Measurements from ENCODE around the gene JAKMIP2. TPM values are rescaled to one million over a fixed set of nuclear protein-coding genes. Genes with fewer than 3 reads are reported as not detected.

The JAKMIP2 gene
- total RNA-seq, 1 experiment from 2014 or later = 67.4 TPM

DNA sequence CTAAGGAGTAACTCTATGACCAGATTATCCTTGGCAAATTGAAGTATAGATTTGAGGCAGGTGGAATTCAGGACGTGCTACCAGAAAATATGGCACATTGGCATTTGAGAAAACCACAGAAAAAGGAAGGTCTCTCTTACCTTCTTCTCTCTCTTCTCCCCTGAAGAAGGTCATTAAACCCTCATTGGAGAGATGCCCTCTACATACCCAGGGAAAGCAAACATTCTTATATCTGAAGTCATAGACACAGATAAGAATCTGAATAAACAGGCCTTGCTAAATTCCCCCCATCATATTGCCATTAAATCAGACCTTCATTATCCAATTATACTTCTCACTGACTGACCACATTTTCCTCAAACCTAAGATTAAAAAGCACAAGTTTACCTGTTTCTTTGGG is 31.2 kb upstream of the JAKMIP2 start:
- H3K4me1 ChIP-seq (ENCODE audit: insufficient read depth, low read length, poor library complexity, severe bottlenecking) = peaks cover 8% of the 10 kb centered on the region
- intact Hi-C loops (cut with micrococcal nuclease; ENCODE audit: unreplicated experiment) = no loop called here
- BruUV-seq (replicated peaks) = no TSS peak
- no peaks in the 10 kb centered on the region for H3K27me3 ChIP-seq (replicated peaks; ENCODE audit: insufficient read depth, low read depth, low read length, poor library complexity)
- no peak for DNase-seq (ENCODE audit: low spot score)
- ChIA-PET CTCF (no interaction called here), POLR2A (ENCODE audit: low non-redundant PET) (no interaction called here)
- H3K27ac ChIP-seq (ENCODE audit: low read depth, low read length, poor library complexity, severe bottlenecking) = no peak overlapping the region
- TF ChIP-seq, protein P1, sequence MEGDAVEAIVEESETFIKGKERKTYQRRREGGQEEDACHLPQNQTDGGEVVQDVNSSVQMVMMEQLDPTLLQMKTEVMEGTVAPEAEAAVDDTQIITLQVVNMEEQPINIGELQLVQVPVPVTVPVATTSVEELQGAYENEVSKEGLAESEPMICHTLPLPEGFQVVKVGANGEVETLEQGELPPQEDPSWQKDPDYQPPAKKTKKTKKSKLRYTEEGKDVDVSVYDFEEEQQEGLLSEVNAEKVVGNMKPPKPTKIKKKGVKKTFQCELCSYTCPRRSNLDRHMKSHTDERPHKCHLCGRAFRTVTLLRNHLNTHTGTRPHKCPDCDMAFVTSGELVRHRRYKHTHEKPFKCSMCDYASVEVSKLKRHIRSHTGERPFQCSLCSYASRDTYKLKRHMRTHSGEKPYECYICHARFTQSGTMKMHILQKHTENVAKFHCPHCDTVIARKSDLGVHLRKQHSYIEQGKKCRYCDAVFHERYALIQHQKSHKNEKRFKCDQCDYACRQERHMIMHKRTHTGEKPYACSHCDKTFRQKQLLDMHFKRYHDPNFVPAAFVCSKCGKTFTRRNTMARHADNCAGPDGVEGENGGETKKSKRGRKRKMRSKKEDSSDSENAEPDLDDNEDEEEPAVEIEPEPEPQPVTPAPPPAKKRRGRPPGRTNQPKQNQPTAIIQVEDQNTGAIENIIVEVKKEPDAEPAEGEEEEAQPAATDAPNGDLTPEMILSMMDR (conservative IDR thresholded peaks at IDR 0.05; ENCODE audit: low read depth, low read length) = no peak
- TF ChIP-seq EZH2 (IDR thresholded peaks at IDR 0.05; ENCODE audit: borderline replicate concordance, low read depth, low read length, poor library complexity, severe bottlenecking) = no peak
- H3K9me3 ChIP-seq (ENCODE audit: low read depth, low read length, poor library complexity, severe bottlenecking) = peaks cover 5% of the 10 kb centered on the region
- no peak overlapping the region for H3K4me3 ChIP-seq (ENCODE audit: low read depth, low read length, poor library complexity, severe bottlenecking)
- no peaks in the 10 kb centered on the region for H3K36me3 ChIP-seq (ENCODE audit: insufficient read depth, low read length, poor library complexity, severe bottlenecking)

DNA sequence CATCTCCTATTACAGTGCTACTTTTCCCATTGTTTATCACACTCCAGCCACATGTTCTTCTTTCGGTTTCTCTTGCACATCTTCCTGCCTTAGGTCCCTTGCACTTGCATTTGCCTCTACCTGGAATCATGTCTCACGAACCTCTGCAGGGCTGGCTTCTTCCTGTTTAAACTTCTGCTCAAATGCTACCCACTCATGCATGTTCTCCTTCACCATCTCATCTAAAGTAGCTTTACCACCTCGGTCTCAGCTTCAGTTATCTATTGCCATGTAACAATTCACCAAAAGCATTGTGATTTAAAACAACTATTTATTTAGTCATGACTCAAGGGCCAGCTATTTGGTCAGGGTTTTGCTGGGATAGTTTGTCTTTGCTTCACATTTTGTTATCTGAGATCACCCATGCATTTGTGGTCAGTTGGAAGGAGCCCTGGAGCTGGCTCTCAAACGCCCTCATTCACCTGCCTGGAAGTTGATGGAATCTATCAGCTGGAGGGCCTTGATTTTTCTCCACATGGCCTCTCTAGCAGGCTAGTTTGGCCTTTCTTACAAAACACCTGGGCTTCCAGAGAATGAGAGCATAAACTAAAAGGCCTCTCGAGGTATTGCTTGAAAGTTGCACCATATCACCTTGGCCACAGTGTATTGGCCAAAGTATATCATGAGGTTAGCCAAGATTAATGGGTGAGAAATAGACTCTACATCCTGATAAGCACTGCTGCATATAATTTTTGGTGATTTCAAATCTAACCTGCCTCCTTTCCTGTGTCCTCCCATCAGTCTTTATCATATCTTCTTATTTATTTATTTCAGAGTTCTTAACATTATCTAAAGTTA is 27.5 kb upstream of the JAKMIP2 start:
- BruUV-seq (replicated peaks) = no TSS peak
- intact Hi-C loops (cut with micrococcal nuclease; ENCODE audit: unreplicated experiment) = no loop called here
- CTCF ChIA-PET = no interaction called here

DNA sequence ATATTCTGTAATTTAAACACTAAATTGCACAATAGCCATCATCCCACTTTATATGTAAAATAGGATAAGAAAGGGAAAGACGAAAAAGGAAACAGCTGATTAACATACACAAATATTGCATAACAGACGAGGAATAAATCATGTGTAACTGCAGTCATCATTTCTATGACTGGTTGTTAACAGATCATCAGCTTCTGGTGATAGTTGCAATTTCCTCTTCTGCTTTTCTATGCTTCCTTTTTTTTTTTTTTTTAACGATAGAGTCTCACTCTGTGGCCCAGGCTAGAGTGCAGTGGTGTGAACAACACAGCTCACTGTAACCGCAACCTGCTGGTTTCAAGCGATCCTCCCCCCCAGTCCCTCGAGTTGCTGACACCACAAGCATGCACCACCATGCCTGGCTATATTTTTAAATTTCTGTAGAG is 22.5 kb upstream of the JAKMIP2 start:
- no TSS peak for BruUV-seq (replicated peaks)
- Histone ChIP-seq H3K4me1 (ENCODE audit: insufficient read depth, low read length, poor library complexity, severe bottlenecking) (peaks cover 28% of the 10 kb centered on the region), H3K27me3 (replicated peaks; ENCODE audit: insufficient read depth, low read depth, low read length, poor library complexity) (no peaks in the 10 kb centered on the region), H3K4me3 (ENCODE audit: low read depth, low read length, poor library complexity, severe bottlenecking) (no peak overlapping the region), H3K9me3 (ENCODE audit: low read depth, low read length, poor library complexity, severe bottlenecking) (no peaks in the 10 kb centered on the region), H3K27ac (ENCODE audit: low read depth, low read length, poor library complexity, severe bottlenecking) (peak overlapping the region; percentile 59), H3K36me3 (ENCODE audit: insufficient read depth, low read length, poor library complexity, severe bottlenecking) (no peaks in the 10 kb centered on the region)
- intact Hi-C loops (cut with micrococcal nuclease; ENCODE audit: unreplicated experiment) = no loop called here
- CTCF ChIA-PET = interaction anchor here (0.6 kb wide), 1 partner anchor 59 kb away, joined by 4 read pairs; no protein-coding TSS in a partner anchor
- TF ChIP-seq, protein P1 (conservative IDR thresholded peaks at IDR 0.05; ENCODE audit: low read depth, low read length) = no peak
- POLR2A ChIA-PET (ENCODE audit: low non-redundant PET) = interaction anchor here (0.5 kb wide), 1 partner anchor 51 kb away, joined by 3 read pairs; no protein-coding TSS in a partner anchor
- DNase-seq (ENCODE audit: low spot score) = peak; percentile 87

More for the DNA sequence above, 27.5 kb upstream of the JAKMIP2 start:
- H3K4me1 ChIP-seq (ENCODE audit: insufficient read depth, low read length, poor library complexity, severe bottlenecking) = peaks cover 7% of the 10 kb centered on the region
- TF ChIP-seq EZH2 (IDR thresholded peaks at IDR 0.05; ENCODE audit: borderline replicate concordance, low read depth, low read length, poor library complexity, severe bottlenecking) = no peak
- TF ChIP-seq, protein P1 (conservative IDR thresholded peaks at IDR 0.05; ENCODE audit: low read depth, low read length) = no peak
- POLR2A ChIA-PET (ENCODE audit: low non-redundant PET) = no interaction called here
- no peak overlapping the region for H3K27ac ChIP-seq (ENCODE audit: low read depth, low read length, poor library complexity, severe bottlenecking)
- no peaks in the 10 kb centered on the region for H3K9me3 ChIP-seq (ENCODE audit: low read depth, low read length, poor library complexity, severe bottlenecking)
- H3K36me3 ChIP-seq (ENCODE audit: insufficient read depth, low read length, poor library complexity, severe bottlenecking) = no peaks in the 10 kb centered on the region
- H3K4me3 ChIP-seq (ENCODE audit: low read depth, low read length, poor library complexity, severe bottlenecking) = no peak overlapping the region
- H3K27me3 ChIP-seq (replicated peaks; ENCODE audit: insufficient read depth, low read depth, low read length, poor library complexity) = no peaks in the 10 kb centered on the region
- no peak for DNase-seq (ENCODE audit: low spot score)

Measured in A673 (cell line).